GM19193 (cell line): ENCODE results near the gene PCGF2.

Source experiments
- POLR2A ChIP-seq: IDR thresholded peaks from 4 replicates; pipeline ENCODE4 v1.6.1; 2011; ENCODE audit not compliant: insufficient read depth, insufficient read length; ENCODE audit errors: extremely low read depth

Gene PCGF2

DNA sequence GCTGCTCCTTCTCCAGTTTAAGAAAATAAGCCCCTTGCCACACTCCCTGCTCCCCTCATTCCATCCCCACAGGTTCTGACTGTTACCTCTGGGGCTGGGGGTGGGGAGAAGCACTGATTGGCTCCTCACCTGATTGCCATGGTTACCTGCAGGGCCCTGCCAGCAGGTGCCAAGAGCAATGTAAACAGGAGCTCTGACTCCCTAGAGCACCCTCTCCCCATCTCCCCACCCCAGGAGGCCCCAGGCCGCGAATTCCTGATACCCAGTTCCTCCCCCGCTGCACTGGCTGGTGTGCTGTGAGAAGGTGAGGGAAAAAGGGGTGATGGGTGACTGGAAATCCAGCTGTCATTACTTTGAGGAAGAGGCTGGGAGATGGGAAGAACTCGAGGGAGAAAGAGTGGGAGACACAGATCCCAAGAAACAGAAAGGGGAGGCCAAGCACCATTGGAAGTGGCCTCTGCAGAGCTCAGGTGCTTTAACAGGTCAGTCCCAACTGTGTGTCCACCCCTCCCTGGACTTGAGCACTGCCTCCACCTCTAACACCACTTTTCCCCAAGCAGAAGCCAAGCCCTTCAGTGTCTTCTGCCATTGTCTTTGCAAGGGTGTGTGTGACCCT lies 4.5 kb downstream of the PCGF2 start:
- no peak for TF ChIP-seq POLR2A

DNA sequence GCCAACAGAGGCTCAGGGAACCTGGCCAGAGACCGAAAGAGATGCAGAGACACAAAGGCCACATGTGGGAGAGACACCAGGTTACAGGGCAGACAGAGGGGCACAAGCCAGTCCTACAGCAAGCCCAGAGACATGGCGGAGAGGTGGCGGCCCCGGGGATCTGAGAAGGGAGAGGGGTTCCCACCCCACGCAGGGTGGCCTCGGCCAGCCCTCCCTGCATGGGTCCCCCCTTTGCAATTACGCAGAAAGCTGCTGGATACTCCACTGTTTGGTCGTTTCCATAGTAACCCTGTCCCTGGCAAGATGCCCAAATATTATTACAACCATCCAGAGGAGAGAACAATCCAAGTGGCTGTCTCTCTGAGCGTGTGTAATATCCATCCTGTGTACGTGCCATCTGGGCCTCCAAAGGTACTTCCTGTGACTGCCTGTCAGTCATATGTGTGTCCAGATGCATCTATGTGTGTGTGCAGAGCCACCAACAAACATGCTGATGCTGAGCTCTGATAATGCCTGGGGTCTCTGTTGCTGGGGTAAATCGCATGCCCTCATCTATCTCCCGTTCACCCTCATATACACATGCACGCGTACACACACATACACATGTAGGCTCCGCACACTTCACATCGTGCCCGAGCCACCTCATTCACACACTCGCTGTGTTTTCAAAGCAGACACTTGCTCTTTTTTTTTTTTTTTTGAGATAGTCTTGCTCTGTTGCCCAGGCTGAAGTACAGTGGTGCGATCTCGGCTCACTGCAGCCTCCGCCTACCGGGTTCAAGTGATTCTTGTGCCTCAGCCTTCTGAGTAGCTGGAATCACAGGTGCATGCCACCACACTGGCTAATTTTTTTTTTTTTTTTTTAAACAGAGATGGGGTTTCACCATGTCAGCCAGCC lies 5.5 kb downstream of the PCGF2 start:
- no peak for TF ChIP-seq POLR2A

DNA sequence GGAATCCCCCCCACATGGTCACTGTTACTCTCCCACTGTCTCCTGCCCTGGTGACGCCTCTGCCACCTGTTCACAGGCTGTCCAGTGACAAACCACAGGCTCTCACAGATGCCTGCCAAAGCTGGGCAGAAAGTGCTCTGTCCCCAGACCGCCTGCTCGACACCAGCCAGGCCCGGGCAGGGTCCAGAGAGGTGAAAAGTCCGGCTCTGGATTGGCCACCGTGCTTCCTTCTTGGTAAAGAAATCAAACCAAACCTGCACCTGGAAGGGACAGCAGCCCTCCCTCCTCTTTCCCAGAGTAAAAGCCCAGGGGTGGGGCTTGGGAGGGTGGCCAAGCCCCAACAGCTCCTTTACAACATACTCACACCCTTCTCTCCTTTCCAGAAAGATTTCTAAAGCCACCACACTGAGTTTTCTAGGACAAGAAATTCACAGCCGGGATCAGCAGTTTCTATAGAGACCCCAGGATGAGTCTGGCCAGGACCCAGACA lies 6.2 kb downstream of the PCGF2 start:
- no peak for TF ChIP-seq POLR2A

DNA sequence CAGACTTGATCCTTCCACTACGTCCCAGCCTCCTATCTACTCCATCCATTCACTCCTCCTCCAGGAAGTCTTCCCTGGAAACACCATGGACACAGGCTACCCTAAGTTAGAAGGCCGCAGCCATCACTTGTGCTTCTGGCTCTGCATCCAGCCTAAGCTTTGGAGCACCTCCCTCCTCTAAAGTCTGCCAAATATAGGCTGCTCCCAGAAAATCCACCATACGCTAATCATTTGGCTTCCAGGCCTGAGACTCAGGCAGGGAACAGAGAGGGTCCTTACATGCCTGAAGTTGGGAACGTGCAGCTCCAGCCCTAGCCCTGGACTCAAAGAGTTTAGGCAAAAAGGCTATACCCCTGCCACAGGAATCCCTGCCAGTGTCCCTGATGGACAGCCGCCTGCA lies 6.7 kb downstream of the PCGF2 start:
- no peak for TF ChIP-seq POLR2A

DNA sequence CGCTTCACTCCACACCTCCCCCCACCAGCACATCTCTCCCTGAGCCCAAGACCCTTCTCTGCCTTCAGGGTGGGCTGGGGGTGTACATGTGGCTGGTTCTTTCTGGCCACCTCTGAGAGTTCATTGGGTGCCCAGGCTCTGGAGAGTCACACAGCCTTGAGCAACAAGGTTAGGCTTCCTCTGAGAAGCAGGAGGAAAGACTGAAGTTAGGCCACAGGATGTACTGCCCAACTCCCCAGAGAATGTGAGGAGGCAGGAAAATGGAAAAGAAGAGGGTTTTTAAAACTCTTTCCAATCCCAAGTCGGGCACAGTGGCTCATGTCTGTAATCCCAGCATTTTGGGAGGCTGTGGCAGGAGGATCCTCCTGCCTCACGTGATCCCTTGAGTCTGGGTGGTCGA lies 7.3 kb downstream of the PCGF2 start:
- TF ChIP-seq POLR2A = no peak

DNA sequence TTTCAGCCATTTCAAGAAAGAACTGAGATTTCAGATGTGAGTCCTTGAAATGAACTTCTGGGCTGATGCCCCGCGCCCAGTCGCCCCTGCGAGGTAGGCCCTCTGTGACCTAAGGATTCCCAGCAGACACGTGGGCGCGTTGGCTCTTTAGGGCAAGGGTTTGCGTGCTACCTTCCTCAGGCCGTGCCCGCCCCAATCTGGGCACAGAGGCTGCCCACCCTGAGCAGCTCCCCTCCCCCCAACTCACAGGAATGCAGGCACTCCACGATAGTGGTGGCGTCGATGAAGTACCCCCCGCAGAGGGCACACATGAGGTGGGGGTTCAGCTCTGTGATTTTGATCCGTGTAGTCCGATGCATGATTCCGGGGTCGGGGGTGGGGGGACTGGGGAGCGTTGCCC lies 8.1 kb downstream of the PCGF2 start:
- no peak for TF ChIP-seq POLR2A

DNA sequence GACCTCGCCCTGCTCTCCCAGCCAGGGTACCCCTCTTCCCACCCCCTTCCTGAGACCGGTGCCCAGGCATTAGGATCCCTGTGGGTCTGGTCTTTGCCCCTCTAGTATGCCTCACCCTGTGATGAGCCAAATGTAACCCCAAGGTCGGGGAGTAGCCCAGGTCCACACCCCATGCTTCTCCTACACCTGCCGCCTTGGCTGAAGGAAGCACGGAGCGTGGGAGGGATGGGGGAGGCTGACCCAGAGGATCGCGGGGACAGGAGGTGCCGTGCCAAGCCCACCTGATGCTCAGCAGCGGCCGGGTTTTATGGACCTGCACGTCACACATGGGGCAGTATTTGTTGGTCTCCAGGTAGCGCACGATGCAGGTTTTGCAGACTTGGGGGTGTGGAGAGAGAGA lies 8.8 kb downstream of the PCGF2 start:
- no peak for TF ChIP-seq POLR2A

DNA sequence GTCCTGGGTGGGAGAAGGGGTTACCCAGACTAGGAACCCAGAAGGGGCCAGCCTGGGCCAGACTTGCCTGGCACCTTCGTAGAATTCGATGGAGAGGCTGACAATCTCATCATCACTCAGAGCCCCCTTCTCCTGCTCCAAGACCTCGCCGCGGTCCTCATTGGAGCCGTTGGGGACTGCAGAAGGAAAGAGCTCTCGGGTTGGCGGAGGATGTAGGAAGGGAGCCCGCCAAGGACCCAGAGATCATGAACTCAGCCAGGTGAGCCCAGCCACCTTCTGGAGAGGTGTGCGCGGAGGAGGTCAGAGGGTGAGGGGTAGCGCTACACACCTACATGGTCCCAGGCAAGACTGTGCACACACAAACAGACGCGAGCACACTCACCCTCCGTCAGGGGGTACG lies 9.4 kb downstream of the PCGF2 start:
- no peak for TF ChIP-seq POLR2A

DNA sequence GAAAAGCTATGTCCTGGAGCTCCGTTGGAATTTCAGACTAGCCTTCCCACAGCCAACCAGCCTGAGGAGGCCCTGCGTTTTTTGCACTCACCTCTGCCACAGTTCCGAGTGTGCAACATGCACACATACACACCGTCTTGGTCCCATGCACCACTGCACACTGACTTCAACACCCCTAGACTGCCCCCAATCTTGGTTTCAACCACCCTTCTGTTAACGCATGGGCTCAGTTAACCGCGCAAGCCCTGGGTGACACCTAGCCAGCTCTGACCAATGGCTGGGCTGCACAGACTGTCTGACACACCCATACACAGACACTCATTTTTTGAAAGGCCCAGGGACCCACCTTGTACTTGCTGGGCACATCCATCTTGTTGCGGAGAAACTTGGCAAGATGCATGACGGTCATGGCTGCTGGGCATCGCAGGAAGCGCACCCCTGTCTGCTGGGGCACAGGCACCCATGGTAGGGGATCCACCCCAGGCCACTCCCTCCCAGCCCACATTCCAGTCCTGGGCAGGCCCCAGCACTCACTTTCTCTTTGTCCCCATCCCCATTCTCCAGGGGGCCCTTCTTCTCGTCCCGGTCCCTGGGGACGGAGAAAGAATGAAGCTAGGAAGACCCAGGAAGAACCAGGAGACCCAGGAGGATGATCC lies 10.0 kb downstream of the PCGF2 start:
- no peak for TF ChIP-seq POLR2A

DNA sequence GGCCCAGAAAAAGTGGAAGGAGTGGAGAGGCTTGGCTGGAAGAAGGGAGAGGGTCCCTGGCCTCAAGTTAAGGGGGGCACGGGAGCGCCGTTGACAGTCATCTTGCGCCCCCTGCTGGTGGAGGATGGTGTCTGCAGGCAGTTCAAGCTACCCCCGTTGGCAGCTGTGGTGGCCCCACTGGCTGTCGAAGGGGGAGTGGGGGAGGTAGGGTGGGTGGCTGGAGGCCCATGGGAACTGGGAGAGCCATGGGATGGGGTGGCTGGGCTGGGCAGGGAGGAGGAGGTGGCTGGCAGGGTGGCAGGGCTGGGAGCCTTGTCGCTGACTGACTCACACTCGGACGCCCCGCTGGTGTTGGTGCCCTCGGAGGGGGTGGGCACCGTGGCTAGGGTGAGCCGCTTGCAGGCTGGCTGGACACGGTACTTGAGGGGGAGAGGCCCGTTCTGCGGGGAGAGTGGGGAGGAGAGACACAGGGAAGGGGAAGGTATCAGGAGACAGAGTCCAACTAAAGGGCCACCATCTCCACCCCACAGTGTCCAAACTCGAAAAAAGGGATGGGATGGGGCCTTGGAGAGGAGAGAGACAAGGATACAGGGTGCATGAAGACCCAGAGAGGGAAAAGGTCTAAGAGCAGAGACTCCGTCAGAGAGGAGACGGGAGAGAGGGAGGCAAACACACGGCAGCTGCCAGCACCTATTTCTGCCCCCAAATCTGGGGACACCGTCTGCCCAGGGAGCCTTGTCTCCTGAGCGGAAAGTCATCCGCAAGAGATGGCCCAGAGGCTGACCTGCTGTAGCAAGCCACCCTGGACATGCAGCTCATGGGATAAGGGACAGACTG lies 12.8 kb downstream of the PCGF2 start:
- TF ChIP-seq POLR2A = no peak

DNA sequence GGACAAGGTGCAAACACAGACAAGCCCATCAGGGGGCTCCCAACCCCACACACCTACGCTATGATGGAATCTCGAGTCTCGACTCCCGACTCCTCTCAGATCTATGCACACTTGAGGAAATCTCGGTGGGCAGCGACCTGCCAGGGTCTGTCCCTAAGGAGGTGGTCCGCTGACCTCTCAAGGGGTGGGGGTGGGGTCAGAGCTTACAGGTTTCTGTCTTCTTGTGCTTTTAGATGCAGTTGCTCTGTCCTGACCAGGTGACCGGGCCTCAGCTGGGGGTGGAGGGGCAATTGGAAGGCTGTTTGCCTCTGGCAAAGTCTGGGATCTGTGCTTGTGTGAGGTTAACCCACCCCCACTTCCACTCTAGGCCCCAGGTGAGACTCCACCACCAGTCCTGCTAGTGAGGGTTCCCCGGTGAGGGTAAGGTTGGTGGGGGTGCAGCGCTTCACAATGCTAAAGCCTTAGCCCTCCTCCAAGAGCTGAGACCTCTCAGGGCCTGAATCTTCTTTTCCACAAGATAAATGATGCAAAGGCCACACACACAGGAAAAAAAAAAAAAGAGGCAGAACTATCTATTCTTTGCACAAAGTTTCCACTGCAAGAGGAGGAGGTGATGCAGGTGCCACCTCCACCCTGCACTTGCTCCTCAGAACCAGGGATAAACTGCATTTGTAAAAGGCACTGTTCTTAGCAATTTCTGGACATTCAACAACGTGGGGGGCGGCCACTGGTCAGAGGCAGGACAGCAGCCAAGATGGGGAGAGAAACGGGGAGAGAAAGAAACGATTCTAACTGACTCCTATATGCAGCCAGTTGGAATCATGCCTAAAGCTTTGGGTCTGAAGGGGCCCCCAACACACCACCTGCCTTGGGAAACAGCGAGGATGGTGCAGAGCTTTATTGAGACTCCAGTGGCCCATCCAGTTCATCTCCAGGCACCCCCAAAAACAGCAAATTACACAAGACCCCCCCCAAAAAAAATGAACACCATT lies 13.9 kb downstream of the PCGF2 start:
- no peak for TF ChIP-seq POLR2A

DNA sequence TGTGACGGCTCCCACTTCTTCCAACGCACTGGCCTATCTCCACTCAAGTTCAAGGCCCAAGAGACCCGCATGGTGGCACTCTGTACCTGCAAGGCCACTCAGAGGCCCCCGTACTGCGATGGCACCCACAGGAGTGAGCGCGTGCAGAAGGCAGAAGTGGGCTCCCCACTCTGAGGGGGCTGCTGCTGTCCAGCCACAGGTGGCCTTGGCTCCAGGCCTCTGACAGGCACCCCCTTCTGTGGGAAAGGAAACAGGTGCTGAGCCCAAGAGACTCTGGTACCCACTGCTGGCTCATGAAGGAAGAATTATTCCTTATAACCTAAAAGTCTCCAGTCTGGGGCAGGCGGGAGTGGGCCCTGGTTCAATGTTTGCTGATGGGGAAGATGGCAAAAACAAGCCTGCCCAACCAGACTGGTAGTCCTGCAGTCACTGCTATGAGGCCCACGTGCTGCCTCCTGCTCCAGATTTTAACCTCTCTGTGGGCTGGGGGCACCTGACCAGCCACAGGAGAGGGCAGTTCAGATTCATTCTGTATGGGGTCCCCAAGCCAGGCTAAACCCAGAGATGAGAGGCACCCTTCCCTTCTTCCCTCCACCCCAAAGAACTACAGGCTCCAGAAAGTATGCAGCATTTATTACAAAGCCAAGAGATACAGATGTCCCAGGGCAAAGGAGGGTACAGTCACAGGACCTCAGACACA lies 14.7 kb downstream of the PCGF2 start:
- no peak for TF ChIP-seq POLR2A

DNA sequence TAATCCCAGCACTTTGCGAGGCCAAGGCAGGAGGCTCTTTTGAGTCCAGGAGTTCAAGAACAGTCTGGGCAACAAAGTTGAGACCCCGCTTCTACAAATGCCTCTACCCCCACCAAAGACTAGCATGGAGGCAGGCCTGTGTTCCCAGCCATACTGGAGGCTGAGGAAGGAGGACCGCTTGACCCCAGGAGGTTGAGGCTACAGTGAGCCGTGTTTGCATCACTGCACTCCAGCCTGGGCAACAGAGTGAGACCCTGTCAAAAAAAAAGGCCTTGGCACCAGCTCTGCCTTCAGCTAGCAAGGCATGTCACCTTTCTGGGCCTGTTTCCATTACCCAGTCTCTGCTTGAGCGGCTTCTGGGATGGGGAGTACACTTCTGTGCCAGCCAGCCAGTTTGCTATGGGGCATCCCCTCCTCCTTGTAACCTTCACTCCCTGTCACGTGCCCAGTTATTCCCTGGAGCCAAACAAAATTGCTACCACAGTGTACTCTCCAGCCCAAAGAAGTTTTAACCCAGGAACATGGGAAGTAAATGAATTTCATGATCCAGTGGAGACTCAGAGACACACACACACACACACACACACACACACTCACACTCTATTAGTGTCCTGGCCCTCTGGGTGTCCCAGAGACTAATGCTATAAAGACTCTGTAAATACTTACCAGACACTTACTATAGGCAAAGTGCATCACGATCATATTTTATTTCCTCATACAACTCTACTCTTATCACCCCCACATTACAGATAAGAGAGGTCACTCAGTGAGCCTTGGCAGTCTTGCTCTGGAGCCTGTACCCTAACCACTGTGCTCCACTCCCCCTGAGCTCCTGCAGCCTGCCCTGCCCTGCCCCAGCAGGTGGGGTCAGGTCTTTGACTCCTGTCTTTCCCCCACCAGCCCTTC lies 15.5 kb downstream of the PCGF2 start:
- no peak for TF ChIP-seq POLR2A
